ENCODE results near the gene AGAP1. TPM values are rescaled to one million over a fixed set of nuclear protein-coding genes. Genes with fewer than 3 reads are reported as not detected.

AGAP1 gene
- total and polyA plus RNA-seq, 11 donors = 5.9 to 21.6 (median 18.9) TPM

DNA sequence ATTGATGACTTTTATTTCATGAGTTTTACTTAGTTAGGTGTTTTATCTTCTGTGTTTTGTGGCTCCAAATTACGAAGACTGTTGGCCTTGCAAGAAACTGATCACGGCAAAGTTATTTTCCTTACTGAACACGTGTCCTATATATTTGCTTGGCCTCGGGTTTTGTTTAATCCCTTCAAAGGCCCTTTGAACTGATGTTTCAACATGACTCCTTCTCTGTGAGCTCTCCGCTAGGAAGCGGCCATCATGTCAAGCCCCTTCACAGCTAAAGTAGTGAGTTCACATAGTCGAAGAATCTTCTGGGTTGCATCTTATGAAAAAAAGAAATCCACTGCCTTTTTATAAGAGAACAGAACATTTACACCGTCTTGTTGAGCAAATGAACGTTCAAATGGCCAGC, 515.0 kb downstream of the AGAP1 start:
- Histone ChIP-seq H3K27ac (no peak overlapping the region), H3K36me3 (no peaks in the 10 kb centered on the region), H3K9me3 (no peaks in the 10 kb centered on the region), H3K4me3 (no peak overlapping the region), H3K4me1 (peaks cover 0 to 6% (median 0%) of the 10 kb centered on the region in 12 donors), H3K27me3 (no peaks in the 10 kb centered on the region)
- ATAC-seq (no peak), DNase-seq (no peak)
- intact Hi-C loops (cut with DNase I) = no loop called here
- 96 to 98% (median 97%) methylated on average over 9 of the region's 9 CpGs for WGBS, 4 donors
- TF ChIP-seq POLR2A (IDR thresholded peaks at IDR 0.05) (no peak), CTCF (IDR thresholded peaks at IDR 0.05) (no peak)

- Histone ChIP-seq H3K27ac (no peak overlapping the region), H3K36me3 (no peaks in the 10 kb centered on the region), H3K4me1 (peaks cover 0 to 6% (median 0%) of the 10 kb centered on the region in 12 donors), H3K9me3 (no peaks in the 10 kb centered on the region), H3K27me3 (no peaks in the 10 kb centered on the region), H3K4me3 (no peak overlapping the region)
- intact Hi-C loops (cut with DNase I) = no loop called here
- 63 to 75% (median 70%) methylated on average over 15 of the region's 15 CpGs for WGBS, 4 donors
- no peak for DNase-seq
- ATAC-seq = no peak
- no peak for TF ChIP-seq POLR2A (IDR thresholded peaks at IDR 0.05)
- TF ChIP-seq CTCF (IDR thresholded peaks at IDR 0.05) = no peak
Measured at GRCh38 chr2:236010920-236011685, 517.3 kb downstream of the AGAP1 start.

DNA sequence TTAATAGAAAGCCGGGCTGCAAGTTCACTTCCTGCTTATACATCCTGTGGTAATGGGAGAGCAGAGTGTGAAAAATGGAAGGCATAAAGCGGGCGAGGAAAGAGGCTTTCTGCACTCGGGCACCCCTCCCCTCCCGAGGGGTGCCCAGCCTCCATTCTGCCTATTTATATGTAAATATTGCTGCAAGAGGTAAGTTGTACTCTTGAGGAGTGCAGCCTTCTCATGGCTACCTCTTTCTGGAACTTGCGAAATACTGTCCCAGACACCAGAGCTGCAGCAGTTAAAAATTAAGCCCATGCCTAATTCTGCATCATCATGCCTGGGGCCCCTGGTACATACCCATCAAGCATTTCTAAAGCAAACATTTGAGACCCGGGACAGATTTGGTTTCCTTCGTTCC, 518.3 kb downstream of the AGAP1 start:
- ATAC-seq (no peak), DNase-seq (no peak)
- Histone ChIP-seq H3K27me3 (no peaks in the 10 kb centered on the region), H3K9me3 (no peaks in the 10 kb centered on the region), H3K27ac (no peak overlapping the region), H3K36me3 (no peaks in the 10 kb centered on the region), H3K4me3 (no peak overlapping the region), H3K4me1 (peaks cover 0 to 6% (median 0%) of the 10 kb centered on the region in 12 donors)
- intact Hi-C loops (cut with DNase I) = no loop called here
- WGBS, 4 donors = 81 to 90% (median 82%) methylated on average over 8 of the region's 8 CpGs
- no peak for TF ChIP-seq CTCF (IDR thresholded peaks at IDR 0.05)
- TF ChIP-seq POLR2A (IDR thresholded peaks at IDR 0.05) = no peak

DNA sequence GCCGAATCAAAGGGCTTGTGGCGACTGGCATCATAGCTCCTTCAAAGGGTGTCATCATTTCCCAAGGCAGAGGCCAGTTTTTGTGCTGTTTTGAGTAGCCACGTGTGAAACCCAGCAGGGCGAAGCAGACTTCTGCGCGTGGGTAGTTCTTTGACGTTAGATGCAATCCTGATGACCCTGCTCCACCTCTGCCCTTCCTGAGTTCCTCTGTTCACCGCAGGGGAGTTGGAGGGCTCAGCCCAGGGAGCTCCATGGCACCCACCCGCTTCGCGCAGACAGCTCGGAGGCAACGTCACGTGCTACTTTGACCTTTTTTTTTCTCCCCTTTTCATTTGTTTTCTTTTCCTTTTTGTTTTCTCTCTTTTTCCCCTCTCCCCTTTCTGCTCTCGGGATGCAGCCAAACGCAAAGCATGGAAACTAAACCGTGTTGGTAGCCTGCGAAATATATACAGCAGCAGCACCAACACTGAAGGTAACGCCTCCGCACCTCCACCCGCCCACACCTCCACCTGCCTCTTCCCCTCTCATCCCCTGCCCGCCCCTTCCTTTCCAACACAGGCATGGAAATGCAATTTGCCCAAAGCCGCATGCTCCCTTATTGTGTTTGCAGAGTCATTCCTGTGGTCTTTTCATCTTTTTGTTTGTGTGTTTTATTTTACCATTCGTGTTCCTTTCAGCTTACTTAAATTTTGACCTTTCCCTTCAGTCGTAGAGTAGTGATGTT, 520.7 kb downstream of the AGAP1 start:
- 74 to 79% (median 76%) methylated on average over 25 of the region's 25 CpGs for WGBS, 4 donors
- no peak for DNase-seq
- no peaks in the 10 kb centered on the region for H3K27me3 ChIP-seq
- no peak overlapping the region for H3K4me3 ChIP-seq
- H3K4me1 ChIP-seq = peaks cover 0 to 6% (median 0%) of the 10 kb centered on the region in 12 donors
- no peak for TF ChIP-seq CTCF (IDR thresholded peaks at IDR 0.05)
- no peak for TF ChIP-seq POLR2A (IDR thresholded peaks at IDR 0.05)
- no peaks in the 10 kb centered on the region for H3K9me3 ChIP-seq
- no peak for ATAC-seq
- H3K27ac ChIP-seq = no peak overlapping the region
- H3K36me3 ChIP-seq = no peaks in the 10 kb centered on the region
- intact Hi-C loops (cut with DNase I) = no loop called here

Data from heart left ventricle (tissue), 16 donors.